Astrocyte (in vitro differentiated cells and primary cell): ENCODE measurements around the gene LAMB4. TPM values are rescaled to one million over a fixed set of nuclear protein-coding genes. Genes with fewer than 3 reads are reported as not detected.

Experiments used
- DNase-seq: peaks from one replicate; pipeline ENCODE4 v3.0.0-alpha.2; 2010; ENCODE audit warnings: low read depth
- FAIRE-seq: peaks from 2 replicates; lab custom pipeline; 2011; peaks lifted over from hg19 to GRCh38; lab: Jason Lieb, UNC
- H2AFZ ChIP-seq: 2 replicates; pipeline ENCODE4 v1.6.0; 2012; ENCODE audit warnings: low read depth, low read length, inconsistent platforms
- H3K27ac ChIP-seq: 2 replicates; pipeline ENCODE4 v1.5.1; 2011; ENCODE audit warnings: low read depth, low read length, inconsistent platforms
- H3K27me3 ChIP-seq: 2 replicates; pipeline ENCODE4 v1.6.0; 2011; ENCODE audit warnings: low read length, inconsistent platforms; ENCODE audit not compliant: insufficient read depth
- H3K36me3 ChIP-seq: 2 replicates; pipeline ENCODE4 v1.5.1; 2011; ENCODE audit warnings: low read length, inconsistent platforms; ENCODE audit not compliant: insufficient read depth
- H3K4me1 ChIP-seq: 2 replicates; pipeline ENCODE4 v1.5.1; 2011; ENCODE audit warnings: low read length, inconsistent platforms; ENCODE audit not compliant: insufficient read depth
- H3K4me2 ChIP-seq: 2 replicates; pipeline ENCODE4 v1.6.0; 2012; ENCODE audit warnings: low read length, inconsistent platforms
- H3K4me3 ChIP-seq: 2 replicates; pipeline ENCODE4 v1.5.1; 2011; ENCODE audit warnings: low read depth, mild to moderate bottlenecking, low read length, inconsistent platforms; ENCODE audit not compliant: insufficient read depth
- H3K79me2 ChIP-seq: 2 replicates; pipeline ENCODE4 v1.6.0; 2012; ENCODE audit warnings: mild to moderate bottlenecking, low read length, inconsistent platforms; ENCODE audit not compliant: insufficient read depth
- H3K9ac ChIP-seq: 2 replicates; pipeline ENCODE4 v1.6.0; 2012; ENCODE audit warnings: mild to moderate bottlenecking, low read length, inconsistent platforms
- H3K9me3 ChIP-seq: 2 replicates; pipeline ENCODE4 v1.5.1; 2012; ENCODE audit warnings: low read depth, mild to moderate bottlenecking, low read length, inconsistent platforms; ENCODE audit not compliant: insufficient read depth
- H4K20me1 ChIP-seq: 2 replicates; pipeline ENCODE4 v1.6.0; 2012; ENCODE audit warnings: low read length, inconsistent platforms; ENCODE audit not compliant: insufficient read depth
- H3K27ac Mint-ChIP-seq: one replicate; pipeline ENCODE4 v1.8.0; 2021; ENCODE audit warnings: mild to moderate bottlenecking, mixed read lengths; ENCODE audit not compliant: unreplicated experiment
- H3K27me3 Mint-ChIP-seq: one replicate; pipeline ENCODE4 v1.8.0; 2021; ENCODE audit warnings: low read depth, mixed read lengths; ENCODE audit not compliant: unreplicated experiment
- H3K36me3 Mint-ChIP-seq: one replicate; pipeline ENCODE4 v1.8.0; 2021; ENCODE audit warnings: low read depth, mixed read lengths; ENCODE audit not compliant: unreplicated experiment
- H3K4me1 Mint-ChIP-seq: one replicate; pipeline ENCODE4 v1.8.0; 2021; ENCODE audit warnings: low read depth, mixed read lengths; ENCODE audit not compliant: unreplicated experiment
- H3K4me3 Mint-ChIP-seq: one replicate; pipeline ENCODE4 v1.8.0; 2021; ENCODE audit warnings: mild to moderate bottlenecking, moderate library complexity, mixed read lengths; ENCODE audit not compliant: unreplicated experiment
- H3K9me3 Mint-ChIP-seq: one replicate; pipeline ENCODE4 v1.8.0; 2021; ENCODE audit warnings: mild to moderate bottlenecking, mixed read lengths; ENCODE audit not compliant: unreplicated experiment
- EZH2 ChIP-seq: IDR thresholded peaks from 2 replicates; pipeline ENCODE4 v1.6.1; 2012; ENCODE audit warnings: mild to moderate bottlenecking, low read length, inconsistent platforms; ENCODE audit not compliant: insufficient read depth
- total RNA-seq: library from RNA; stranded (reverse); gene quantifications from 2 replicates; pipeline ENCODE4 v1.2.1, GENCODE V29; 2021
- TF ChIP-seq, protein P1 (sequence below): IDR thresholded peaks from 2 replicates; pipeline ENCODE4 v1.5.1; 2011; ENCODE audit warnings: low read depth, mild to moderate bottlenecking, inconsistent platforms, low read length, moderate library complexity; ENCODE audit not compliant: insufficient read depth

The LAMB4 gene
- total RNA-seq, 1 donor from 2014 or later: 0.16 TPM

DNA sequence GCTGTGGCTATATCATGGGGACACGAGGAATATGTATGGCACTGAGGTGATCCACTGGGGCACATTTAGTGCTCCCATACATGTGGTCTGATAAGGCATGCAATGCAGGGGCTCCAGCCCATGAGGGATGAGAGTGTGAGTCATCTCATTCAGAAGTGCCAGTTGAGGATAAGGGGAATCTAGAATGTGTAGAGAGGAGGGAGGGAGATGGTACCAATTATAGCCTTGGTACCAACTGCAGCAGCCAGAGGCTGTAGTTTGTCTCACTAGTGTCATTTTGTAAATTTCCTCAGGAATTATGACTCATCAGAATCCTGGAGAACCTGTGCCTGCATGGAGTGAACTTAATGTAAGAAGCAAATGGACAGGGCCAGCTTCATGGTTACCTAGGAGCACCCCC lies 46.2 kb downstream of the LAMB4 start:
- no peak overlapping the region for H3K27ac Mint-ChIP-seq
- H3K4me1 ChIP-seq: peaks cover 20% of the 10 kb centered on the region
- H3K4me2 ChIP-seq: no peak overlapping the region
- H2AFZ ChIP-seq: no peak overlapping the region
- no peaks in the 10 kb centered on the region for H3K36me3 Mint-ChIP-seq
- no peaks in the 10 kb centered on the region for H3K9me3 ChIP-seq
- peaks cover 5% of the 10 kb centered on the region for H3K9me3 Mint-ChIP-seq
- H4K20me1 ChIP-seq: no peaks in the 10 kb centered on the region
- H3K27ac ChIP-seq: no peak overlapping the region
- TF ChIP-seq EZH2: no peak
- TF ChIP-seq, protein P1, sequence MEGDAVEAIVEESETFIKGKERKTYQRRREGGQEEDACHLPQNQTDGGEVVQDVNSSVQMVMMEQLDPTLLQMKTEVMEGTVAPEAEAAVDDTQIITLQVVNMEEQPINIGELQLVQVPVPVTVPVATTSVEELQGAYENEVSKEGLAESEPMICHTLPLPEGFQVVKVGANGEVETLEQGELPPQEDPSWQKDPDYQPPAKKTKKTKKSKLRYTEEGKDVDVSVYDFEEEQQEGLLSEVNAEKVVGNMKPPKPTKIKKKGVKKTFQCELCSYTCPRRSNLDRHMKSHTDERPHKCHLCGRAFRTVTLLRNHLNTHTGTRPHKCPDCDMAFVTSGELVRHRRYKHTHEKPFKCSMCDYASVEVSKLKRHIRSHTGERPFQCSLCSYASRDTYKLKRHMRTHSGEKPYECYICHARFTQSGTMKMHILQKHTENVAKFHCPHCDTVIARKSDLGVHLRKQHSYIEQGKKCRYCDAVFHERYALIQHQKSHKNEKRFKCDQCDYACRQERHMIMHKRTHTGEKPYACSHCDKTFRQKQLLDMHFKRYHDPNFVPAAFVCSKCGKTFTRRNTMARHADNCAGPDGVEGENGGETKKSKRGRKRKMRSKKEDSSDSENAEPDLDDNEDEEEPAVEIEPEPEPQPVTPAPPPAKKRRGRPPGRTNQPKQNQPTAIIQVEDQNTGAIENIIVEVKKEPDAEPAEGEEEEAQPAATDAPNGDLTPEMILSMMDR: no peak
- peaks cover 33% of the 10 kb centered on the region for H3K4me1 Mint-ChIP-seq
- H3K4me3 Mint-ChIP-seq: no peak overlapping the region
- DNase-seq (peak; percentile 27), FAIRE-seq (no peak)
- H3K4me3 ChIP-seq: no peak overlapping the region
- H3K79me2 ChIP-seq: no peaks in the 10 kb centered on the region
- no peaks in the 10 kb centered on the region for H3K36me3 ChIP-seq
- H3K9ac ChIP-seq: no peak overlapping the region
- no peaks in the 10 kb centered on the region for H3K27me3 ChIP-seq
- H3K27me3 Mint-ChIP-seq: no peaks in the 10 kb centered on the region

DNA sequence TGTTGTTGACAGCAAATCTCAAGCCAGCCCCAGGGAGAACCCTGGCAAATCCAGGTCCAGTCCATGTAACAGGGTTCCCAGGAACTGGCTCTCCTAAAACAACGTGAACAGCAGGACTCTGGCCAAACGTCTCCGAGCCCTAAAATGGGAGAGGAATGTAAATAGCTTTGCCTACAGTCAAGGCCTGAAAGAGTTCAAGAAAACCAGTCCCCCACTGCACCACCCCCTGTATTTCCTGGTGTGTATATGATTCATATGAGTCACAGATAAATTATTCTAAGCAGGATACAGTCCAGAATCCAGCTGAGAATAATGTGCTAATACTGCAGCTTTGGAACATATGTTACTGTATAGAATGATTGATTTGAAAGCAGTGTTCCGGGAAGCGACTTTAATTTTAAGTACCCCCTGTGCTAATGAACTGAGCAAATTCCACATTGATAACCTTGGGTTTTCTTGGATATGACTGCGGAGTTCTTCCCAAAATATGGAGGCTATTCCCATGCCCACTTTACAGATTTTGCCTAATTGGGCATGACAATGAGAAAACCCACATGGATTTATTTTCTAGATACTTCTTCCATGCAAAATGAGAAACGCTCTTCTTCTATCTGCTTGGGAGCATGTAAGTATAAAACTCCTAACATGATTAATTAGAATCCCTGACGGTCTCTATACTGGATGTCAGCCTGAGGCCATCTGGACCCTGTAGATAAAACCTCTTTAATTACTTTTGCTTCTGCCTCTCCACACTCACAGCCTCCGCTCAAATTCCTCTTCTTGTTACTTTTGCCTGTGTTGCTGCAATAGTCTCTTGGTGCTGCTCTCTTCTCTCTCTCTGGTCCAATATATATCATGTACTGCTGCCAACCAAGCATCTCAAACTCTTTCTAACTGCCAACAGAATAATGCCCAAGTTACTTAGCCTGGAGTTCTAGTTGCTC lies 50.2 kb downstream of the LAMB4 start:
- Mint-ChIP-seq H3K27ac (peak overlapping the region; percentile 91), H3K9me3 (peaks cover 5% of the 10 kb centered on the region), H3K36me3 (no peaks in the 10 kb centered on the region), H3K27me3 (no peaks in the 10 kb centered on the region), H3K4me3 (no peak overlapping the region), H3K4me1 (peaks cover 36% of the 10 kb centered on the region)
- Histone ChIP-seq H3K4me1 (peaks cover 30% of the 10 kb centered on the region), H3K9ac (peak overlapping the region; percentile 60), H3K4me2 (peak overlapping the region; percentile 75), H3K36me3 (no peaks in the 10 kb centered on the region), H3K9me3 (no peaks in the 10 kb centered on the region), H3K79me2 (no peaks in the 10 kb centered on the region), H2AFZ (peak overlapping the region; percentile 74), H3K27ac (peak overlapping the region; percentile 85), H3K27me3 (no peaks in the 10 kb centered on the region), H3K4me3 (no peak overlapping the region), H4K20me1 (no peaks in the 10 kb centered on the region)
- DNase-seq (peak; percentile 93), FAIRE-seq (peak; percentile 39)
- TF ChIP-seq, protein P1: no peak
- TF ChIP-seq EZH2: no peak

DNA sequence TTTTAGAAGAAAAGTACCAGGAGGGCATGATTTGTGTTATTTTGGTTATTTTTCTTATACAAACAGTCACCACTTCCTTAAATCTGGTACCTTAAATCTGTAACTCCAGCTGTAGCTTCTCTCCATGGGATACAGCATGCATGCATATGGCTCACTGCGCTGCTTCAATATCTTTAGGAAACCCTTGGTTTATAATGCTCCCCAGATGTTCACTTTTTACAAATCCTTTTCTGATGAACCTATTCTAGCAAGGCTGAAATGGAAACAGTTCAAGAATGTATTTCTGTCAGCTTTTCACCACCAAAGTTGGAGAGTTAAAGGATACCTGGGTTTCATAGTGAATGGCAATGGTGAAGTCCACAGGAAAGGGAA lies 50.9 kb downstream of the LAMB4 start:
- Histone ChIP-seq H3K4me1 (peaks cover 30% of the 10 kb centered on the region), H3K27me3 (no peaks in the 10 kb centered on the region), H3K4me2 (peak overlapping the region; percentile 75), H3K79me2 (no peaks in the 10 kb centered on the region), H3K9ac (peak overlapping the region; percentile 60), H4K20me1 (no peaks in the 10 kb centered on the region), H3K4me3 (no peak overlapping the region), H3K27ac (peak overlapping the region; percentile 85), H3K36me3 (no peaks in the 10 kb centered on the region), H2AFZ (peak overlapping the region; percentile 74), H3K9me3 (no peaks in the 10 kb centered on the region)
- Mint-ChIP-seq H3K9me3 (peaks cover 5% of the 10 kb centered on the region), H3K4me1 (peaks cover 32% of the 10 kb centered on the region), H3K27me3 (no peaks in the 10 kb centered on the region), H3K27ac (peak overlapping the region; percentile 91), H3K4me3 (no peak overlapping the region), H3K36me3 (no peaks in the 10 kb centered on the region)
- FAIRE-seq (no peak), DNase-seq (no peak)
- no peak for TF ChIP-seq EZH2
- TF ChIP-seq, protein P1: no peak
